ENCODE results near the gene VDR.

- TF ChIP-seq ARNTL (CRISPR knock-in tag; IDR thresholded peaks at IDR 0.05; ENCODE audit: borderline replicate concordance, low read depth), result no peak
- TF ChIP-seq ZFP30 (CRISPR knock-in tag; IDR thresholded peaks at IDR 0.05), result no peak
- no peak for TF ChIP-seq PATZ1 (CRISPR knock-in tag; IDR thresholded peaks at IDR 0.05; ENCODE audit: borderline replicate concordance)
- TF ChIP-seq BACH2 (CRISPR knock-in tag; IDR thresholded peaks at IDR 0.05; ENCODE audit: borderline replicate concordance), result no peak
- TF ChIP-seq TOX (CRISPR knock-in tag; IDR thresholded peaks at IDR 0.05; ENCODE audit: borderline replicate concordance), result no peak
- no peak for TF ChIP-seq ZFP3 (CRISPR knock-in tag; IDR thresholded peaks at IDR 0.05)
- TF ChIP-seq ESRRG (CRISPR knock-in tag; IDR thresholded peaks at IDR 0.05), result no peak
- no peak for TF ChIP-seq SNAI2 (CRISPR knock-in tag; IDR thresholded peaks at IDR 0.05)
- TF ChIP-seq PPARA (CRISPR knock-in tag; IDR thresholded peaks at IDR 0.05; ENCODE audit: borderline replicate concordance), result no peak
Observed at GRCh38 chr12:47841910-47842309, 62.9 kb downstream of the VDR start.
